K562 (cell line): ENCODE results near the gene SNRPB. TPM values are rescaled to one million over a fixed set of nuclear protein-coding genes. Genes with fewer than 3 reads are reported as not detected.

ENCODE experiments used
- ARID1B ChIP-seq: fragments of 450-650 bp; IDR thresholded peaks from 2 replicates; pipeline ENCODE4 v1.6.1; 2016; ENCODE audit warnings: antibody characterized with exemption, mild to moderate bottlenecking, inconsistent platforms
- ASH1L ChIP-seq: fragments of 450-650 bp; IDR thresholded peaks from 2 replicates; pipeline ENCODE4 v1.6.1; 2018; ENCODE audit warnings: borderline replicate concordance, mild to moderate bottlenecking, low read depth; ENCODE audit not compliant: partially characterized antibody
- BHLHE40 ChIP-seq: IDR thresholded peaks from 2 replicates; pipeline ENCODE4 v1.6.1; 2011; ENCODE audit warnings: low read length, improper control_type of control experiment
- CBX5 ChIP-seq: IDR thresholded peaks from 2 replicates; pipeline ENCODE4 v1.6.1; 2014; ENCODE audit warnings: low read depth, borderline replicate concordance
- CREM ChIP-seq: IDR thresholded peaks from 2 replicates; pipeline ENCODE4 v1.6.1; 2014; ENCODE audit warnings: antibody characterized with exemption, low read depth
- E2F1 ChIP-seq: sonication (generic); formaldehyde crosslinking; IDR thresholded peaks from 2 replicates; pipeline ENCODE4 v1.8.1; 2023; ENCODE audit warnings: mild to moderate bottlenecking, missing genetic modification reagents, moderate library complexity
- EP400 ChIP-seq: fragments of 450-650 bp; IDR thresholded peaks from 2 replicates; pipeline ENCODE4 v1.6.1; 2017; ENCODE audit warnings: antibody characterized with exemption, mild to moderate bottlenecking, moderate library complexity
- GATA2 ChIP-seq: sonication (generic); formaldehyde crosslinking; IDR thresholded peaks from 2 replicates; pipeline ENCODE4 v1.4.0; 2020; ENCODE audit warnings: mild to moderate bottlenecking, missing genetic modification reagents
- GATAD2A ChIP-seq: fragments of 450-650 bp; IDR thresholded peaks from 2 replicates; pipeline ENCODE4 v1.6.1; 2017
- HDAC6 ChIP-seq: IDR thresholded peaks from 2 replicates; pipeline ENCODE4 v1.6.1; 2012; ENCODE audit warnings: low read depth, mild to moderate bottlenecking, control low read depth, inconsistent platforms, low read length, moderate library complexity
- HDAC8 ChIP-seq: fragments of 450-650 bp; IDR thresholded peaks from 2 replicates; pipeline ENCODE4 v1.6.1; 2016; ENCODE audit warnings: mild to moderate bottlenecking, missing genetic modification characterization, moderate library complexity, missing compliant biosample characterization
- KAT2B ChIP-seq: IDR thresholded peaks from one replicate; pipeline ENCODE4 v1.6.1; 2012; ENCODE audit warnings: low read depth, mild to moderate bottlenecking, control low read depth, inconsistent platforms, low read length, moderate library complexity
- KDM5B ChIP-seq: fragments of 200-600 bp; sonication (generic); IDR thresholded peaks from 2 replicates; pipeline ENCODE4 v1.6.1; 2012; ENCODE audit warnings: low read depth, mild to moderate bottlenecking, moderate library complexity, low read length, control low read depth, inconsistent platforms; ENCODE audit not compliant: insufficient replicate concordance
- PCBP1 ChIP-seq: fragments of 200-400 bp; formaldehyde crosslinking; IDR thresholded peaks from 2 replicates; pipeline ENCODE4 v1.6.1; 2018; ENCODE audit warnings: mild to moderate bottlenecking, low read depth, low read length; ENCODE audit not compliant: poor library complexity, severe bottlenecking
- POLR2G ChIP-seq: fragments of 200-400 bp; formaldehyde crosslinking; IDR thresholded peaks from 2 replicates; pipeline ENCODE4 v1.6.1; 2017; ENCODE audit warnings: low read depth, mild to moderate bottlenecking, antibody characterized with exemption, low read length, moderate library complexity
- TEAD2 ChIP-seq: fragments of 450-650 bp; IDR thresholded peaks from 2 replicates; pipeline ENCODE4 v1.6.1; 2016; ENCODE audit warnings: missing genetic modification characterization, control low read depth, missing compliant biosample characterization
- XRCC5 ChIP-seq: fragments of 200-400 bp; formaldehyde crosslinking; IDR thresholded peaks from 2 replicates; pipeline ENCODE4 v1.6.1; 2017; ENCODE audit warnings: low read depth, mild to moderate bottlenecking, low read length
- ZNF589 ChIP-seq: fragments of 200-800 bp; sonication (Bioruptor generic); IDR thresholded peaks from 2 replicates; pipeline ENCODE4 v1.6.1; 2016; ENCODE audit warnings: low read depth, missing genetic modification characterization, missing compliant biosample characterization
- polyA plus RNA-seq, 8 experiments: library from polyadenylated mRNA; depleted of rRNA in 4 of 8; stranded (reverse) in 5 of 8; unstranded in 3 of 8; fragments of >200 nt; fragmentation: Nextera tagmentation in 2 of 8; fragmentation: Illumina TruSeq in 1 of 8; extraction: Ambion mirVana in 2 of 8; extraction: Trizol in 1 of 8; gene quantifications; 2 replicates each; pipeline versions ENCODE4 v1.2.1 to v1.2.3, GENCODE V29; 2011 to 2014; ENCODE audit warnings: inconsistent platforms in 1 of 8, missing spikeins in 1 of 8
- total RNA-seq, 7 experiments: library from RNA; depleted of rRNA in 6 of 7; stranded (reverse); fragments of >200 nt in 6 of 7; fragmentation: Illumina TruSeq in 2 of 7; extraction: Trizol in 2 of 7; gene quantifications; 2 replicates each; pipeline versions ENCODE4 v1.2.1 to v1.2.3, GENCODE V29; 2011 to 2021; ENCODE audit warnings: low replicate concordance in 1 of 7
- TF ChIP-seq, protein P1 (sequence below), 2 experiments: fragments of 450-650 bp; IDR thresholded peaks; 2 replicates each; pipeline ENCODE4 v1.6.1; 2016; ENCODE audit warnings: mild to moderate bottlenecking in 2 of 2, borderline replicate concordance in 1 of 2, low read depth in 1 of 2, moderate library complexity in 1 of 2

SNRPB gene
- total and polyA plus RNA-seq, 9 of the 15 experiments (the other 6 are each of a cell fraction or from before 2014, with no cell fraction given) = 13.1 to 615 (median 266) TPM

GRCh38 chr20:2470423-2471193, at the start of gene SNRPB (continued):
- TF ChIP-seq CBX5 (no peak), TEAD2 (no peak), KAT2B (peak; percentile 95), POLR2G (peak; percentile 98), EP400 (peak; percentile 98), HDAC8 (tag) (no peak), BHLHE40 (no peak), CREM (peak; percentile 89), E2F1 (peak; percentile 92), HDAC6 (no peak), ASH1L (no peak), GATAD2A (0 out of 2 replicates have a peak, but pooled peaks have one; percentile 42), KDM5B (peak; percentile 97), GATA2 (CRISPR knock-in tag) (no peak), PCBP1 (no peak), XRCC5 (peak; percentile 61; the same call in 1 of the 2 replicates), ARID1B (0 out of 2 replicates have a peak, but pooled peaks have one; percentile 20), ZNF589 (no peak)
- TF ChIP-seq, protein P1, sequence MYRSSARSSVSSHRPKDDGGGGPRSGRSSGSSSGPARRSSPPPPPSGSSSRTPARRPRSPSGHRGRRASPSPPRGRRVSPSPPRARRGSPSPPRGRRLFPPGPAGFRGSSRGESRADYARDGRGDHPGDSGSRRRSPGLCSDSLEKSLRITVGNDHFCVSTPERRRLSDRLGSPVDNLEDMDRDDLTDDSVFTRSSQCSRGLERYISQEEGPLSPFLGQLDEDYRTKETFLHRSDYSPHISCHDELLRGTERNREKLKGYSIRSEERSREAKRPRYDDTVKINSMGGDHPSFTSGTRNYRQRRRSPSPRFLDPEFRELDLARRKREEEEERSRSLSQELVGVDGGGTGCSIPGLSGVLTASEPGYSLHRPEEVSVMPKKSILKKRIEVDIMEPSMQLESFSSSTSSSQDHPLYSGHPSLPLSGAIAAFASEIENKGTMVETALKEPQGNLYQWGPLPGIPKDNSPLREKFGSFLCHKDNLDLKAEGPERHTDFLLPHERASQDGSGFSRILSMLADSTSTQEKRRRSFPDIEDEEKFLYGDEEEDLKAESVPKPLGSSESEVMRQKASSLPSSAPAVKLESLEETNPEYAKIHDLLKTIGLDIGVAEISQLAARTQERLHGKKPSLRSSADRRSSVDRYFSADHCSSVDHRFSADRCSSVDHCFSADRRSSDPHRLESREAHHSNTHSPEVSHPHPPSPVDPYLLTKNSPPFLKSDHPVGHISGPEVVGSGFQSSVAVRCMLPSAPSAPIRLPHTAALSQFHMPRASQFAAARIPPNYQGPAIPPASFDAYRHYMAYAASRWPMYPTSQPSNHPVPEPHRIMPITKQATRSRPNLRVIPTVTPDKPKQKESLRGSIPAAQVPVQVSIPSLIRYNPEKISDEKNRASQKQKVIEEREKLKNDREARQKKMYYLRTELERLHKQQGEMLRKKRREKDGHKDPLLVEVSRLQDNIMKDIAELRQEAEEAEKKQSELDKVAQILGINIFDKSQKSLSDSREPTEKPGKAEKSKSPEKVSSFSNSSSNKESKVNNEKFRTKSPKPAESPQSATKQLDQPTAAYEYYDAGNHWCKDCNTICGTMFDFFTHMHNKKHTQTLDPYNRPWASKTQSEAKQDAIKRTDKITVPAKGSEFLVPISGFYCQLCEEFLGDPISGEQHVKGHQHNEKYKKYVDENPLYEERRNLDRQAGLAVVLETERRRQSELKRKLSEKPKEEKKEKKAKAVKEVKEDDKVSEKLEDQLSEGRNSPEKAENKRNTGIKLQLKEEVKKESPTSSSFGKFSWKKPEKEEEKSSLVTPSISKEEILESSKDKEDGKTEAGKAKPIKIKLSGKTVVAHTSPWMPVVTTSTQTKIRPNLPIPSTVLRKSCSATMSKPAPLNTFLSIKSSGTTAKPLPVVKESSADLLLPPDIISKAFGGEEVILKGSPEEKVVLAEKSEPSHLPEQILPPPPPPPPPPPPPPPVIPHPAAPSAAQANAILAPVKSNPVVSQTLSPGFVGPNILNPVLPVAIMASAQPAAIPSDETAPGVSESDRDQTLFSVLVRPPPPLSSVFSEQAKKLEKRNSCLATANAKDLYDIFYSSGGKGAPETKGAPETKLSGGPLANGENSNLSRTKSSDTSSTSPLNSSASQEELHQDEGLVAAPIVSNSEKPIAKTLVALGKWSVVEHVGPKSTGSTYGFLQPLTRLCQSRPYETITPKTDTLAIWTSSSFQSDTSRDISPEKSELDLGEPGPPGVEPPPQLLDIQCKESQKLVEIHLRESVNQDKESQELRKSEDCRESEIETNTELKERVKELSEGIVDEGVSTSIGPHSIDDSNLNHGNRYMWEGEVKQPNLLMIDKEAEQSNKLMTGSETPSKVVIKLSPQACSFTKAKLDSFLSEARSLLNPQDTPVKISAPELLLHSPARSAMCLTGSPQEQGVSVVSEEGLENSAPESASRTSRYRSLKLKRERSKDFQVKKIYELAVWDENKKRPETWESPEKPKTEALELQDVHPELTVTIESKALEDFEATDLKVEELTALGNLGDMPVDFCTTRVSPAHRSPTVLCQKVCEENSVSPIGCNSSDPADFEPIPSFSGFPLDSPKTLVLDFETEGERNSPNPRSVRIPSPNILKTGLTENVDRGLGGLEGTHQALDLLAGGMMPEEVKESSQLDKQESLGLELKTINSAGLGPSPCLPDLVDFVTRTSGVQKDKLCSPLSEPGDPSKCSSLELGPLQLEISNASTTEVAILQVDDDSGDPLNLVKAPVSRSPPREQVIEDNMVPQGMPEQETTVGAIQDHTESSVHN (IDR thresholded peaks at IDR 0.05; ENCODE audit: borderline replicate concordance in 1 of 2, low read depth in 1 of 2) = peak in 1 of 2 experiments; percentile 100; a peak in 2 of 4 replicates
